HepG2 (cell line): ENCODE results near the gene DIPK1C. TPM values are rescaled to one million over a fixed set of nuclear protein-coding genes. Genes with fewer than 3 reads are reported as not detected.

Source experiments
- ADNP ChIP-seq: sonication (generic); formaldehyde crosslinking; IDR thresholded peaks from 2 replicates; pipeline ENCODE4 v1.4.0; 2020; ENCODE audit warnings: missing genetic modification reagents
- KLF6 ChIP-seq: IDR thresholded peaks from 2 replicates; pipeline ENCODE4 v1.8.0; 2016; ENCODE audit warnings: missing biosample characterization, missing genetic modification reagents
- MED13 ChIP-seq: sonication (generic); formaldehyde crosslinking; IDR thresholded peaks from 2 replicates; pipeline ENCODE4 v1.5.0; 2020; ENCODE audit warnings: missing genetic modification reagents
- MTA1 ChIP-seq: sonication (generic); formaldehyde crosslinking; IDR thresholded peaks from 2 replicates; pipeline ENCODE4 v1.4.0; 2020; ENCODE audit warnings: missing genetic modification reagents, mild to moderate bottlenecking, borderline replicate concordance
- MXD4 ChIP-seq: IDR thresholded peaks from 2 replicates; pipeline ENCODE4 v1.6.1; 2016; ENCODE audit warnings: mild to moderate bottlenecking, missing biosample characterization, missing genetic modification reagents
- NCOA2 ChIP-seq: sonication (generic); formaldehyde crosslinking; IDR thresholded peaks from 2 replicates; pipeline ENCODE4 v1.8.0; 2022; ENCODE audit warnings: inconsistent platforms
- NPAS2 ChIP-seq: sonication (generic); formaldehyde crosslinking; IDR thresholded peaks from 2 replicates; pipeline ENCODE4 v1.8.0; 2022; ENCODE audit warnings: mild to moderate bottlenecking, missing genetic modification reagents, borderline replicate concordance
- PTBP1 ChIP-seq: fragments of 200-400 bp; formaldehyde crosslinking; IDR thresholded peaks from 2 replicates; pipeline ENCODE4 v1.6.1; 2018; ENCODE audit warnings: low read length, low read depth; ENCODE audit not compliant: poor library complexity, severe bottlenecking
- RBFOX2 ChIP-seq: fragments of 200-400 bp; formaldehyde crosslinking; IDR thresholded peaks from 2 replicates; pipeline ENCODE4 v1.6.1; 2017; ENCODE audit warnings: low read depth, mild to moderate bottlenecking, low read length
- RFXAP ChIP-seq: sonication (generic); formaldehyde crosslinking; IDR thresholded peaks from 2 replicates; pipeline ENCODE4 v1.4.0; 2020; ENCODE audit warnings: missing genetic modification reagents, borderline replicate concordance
- SNAPC2 ChIP-seq: sonication (generic); formaldehyde crosslinking; IDR thresholded peaks from 2 replicates; pipeline ENCODE4 v1.8.1; 2022; ENCODE audit warnings: mild to moderate bottlenecking, missing genetic modification reagents
- SUZ12 ChIP-seq: fragments of 150-350 bp; IDR thresholded peaks from 2 replicates; pipeline ENCODE4 v1.6.1; 2014; ENCODE audit warnings: low read depth, low read length
- TRIM24 ChIP-seq: sonication (generic); formaldehyde crosslinking; IDR thresholded peaks from 2 replicates; pipeline ENCODE4 v1.8.0; 2022; ENCODE audit warnings: mild to moderate bottlenecking, missing genetic modification reagents
- YEATS2 ChIP-seq: sonication (generic); formaldehyde crosslinking; IDR thresholded peaks from 2 replicates; pipeline ENCODE4 v1.4.0; 2020; ENCODE audit warnings: missing genetic modification reagents, borderline replicate concordance
- ZFP37 ChIP-seq: sonication (generic); formaldehyde crosslinking; IDR thresholded peaks from 2 replicates; pipeline ENCODE4 v1.4.0; 2020; ENCODE audit warnings: missing genetic modification reagents, borderline replicate concordance
- ZFY ChIP-seq: sonication (generic); formaldehyde crosslinking; IDR thresholded peaks from 2 replicates; pipeline ENCODE4 v1.4.0; 2020; ENCODE audit warnings: missing genetic modification reagents
- ZNF331 ChIP-seq: sonication (generic); formaldehyde crosslinking; IDR thresholded peaks from 2 replicates; pipeline ENCODE4 v1.4.0; 2020; ENCODE audit warnings: missing genetic modification reagents
- ZNF678 ChIP-seq: sonication (generic); formaldehyde crosslinking; IDR thresholded peaks from 2 replicates; pipeline ENCODE4 v1.4.0; 2020; ENCODE audit warnings: mild to moderate bottlenecking, missing genetic modification reagents
- polyA plus RNA-seq, 8 experiments: library from polyadenylated mRNA; depleted of rRNA in 3 of 8; stranded (reverse) in 7 of 8; unstranded in 1 of 8; fragments of >200 nt; fragmentation: Illumina TruSeq in 4 of 8; extraction: Trizol in 4 of 8; gene quantifications; 2 replicates each; pipeline versions ENCODE4 v1.2.1 to v1.2.3, GENCODE V29; 2011 to 2016; ENCODE audit warnings: low read depth in 4 of 8, missing spikeins in 1 of 8, mixed read lengths in 1 of 8; ENCODE audit not compliant: insufficient read depth in 1 of 8
- total RNA-seq, 5 experiments: library from RNA; depleted of rRNA; stranded (reverse); fragments of >200 nt; fragmentation: Illumina TruSeq; extraction: Trizol; gene quantifications; 2 replicates each; pipeline ENCODE4 v1.2.3, GENCODE V29; 2016; ENCODE audit warnings: low read depth in 1 of 5
- TF ChIP-seq, protein P1 (sequence below): sonication (generic); formaldehyde crosslinking; IDR thresholded peaks from 2 replicates; pipeline ENCODE4 v1.4.0; 2020; ENCODE audit warnings: mild to moderate bottlenecking, missing genetic modification reagents
- TF ChIP-seq, protein P2 (sequence below): sonication (generic); formaldehyde crosslinking; IDR thresholded peaks from 2 replicates; pipeline ENCODE4 v1.5.1; 2020; ENCODE audit warnings: mild to moderate bottlenecking, missing genetic modification reagents

Gene DIPK1C
- total and polyA plus RNA-seq, 2 of the 13 experiments (the other 11 are each of a cell fraction or from before 2014, with no cell fraction given) = 1.8 TPM; not detected in 1

DNA sequence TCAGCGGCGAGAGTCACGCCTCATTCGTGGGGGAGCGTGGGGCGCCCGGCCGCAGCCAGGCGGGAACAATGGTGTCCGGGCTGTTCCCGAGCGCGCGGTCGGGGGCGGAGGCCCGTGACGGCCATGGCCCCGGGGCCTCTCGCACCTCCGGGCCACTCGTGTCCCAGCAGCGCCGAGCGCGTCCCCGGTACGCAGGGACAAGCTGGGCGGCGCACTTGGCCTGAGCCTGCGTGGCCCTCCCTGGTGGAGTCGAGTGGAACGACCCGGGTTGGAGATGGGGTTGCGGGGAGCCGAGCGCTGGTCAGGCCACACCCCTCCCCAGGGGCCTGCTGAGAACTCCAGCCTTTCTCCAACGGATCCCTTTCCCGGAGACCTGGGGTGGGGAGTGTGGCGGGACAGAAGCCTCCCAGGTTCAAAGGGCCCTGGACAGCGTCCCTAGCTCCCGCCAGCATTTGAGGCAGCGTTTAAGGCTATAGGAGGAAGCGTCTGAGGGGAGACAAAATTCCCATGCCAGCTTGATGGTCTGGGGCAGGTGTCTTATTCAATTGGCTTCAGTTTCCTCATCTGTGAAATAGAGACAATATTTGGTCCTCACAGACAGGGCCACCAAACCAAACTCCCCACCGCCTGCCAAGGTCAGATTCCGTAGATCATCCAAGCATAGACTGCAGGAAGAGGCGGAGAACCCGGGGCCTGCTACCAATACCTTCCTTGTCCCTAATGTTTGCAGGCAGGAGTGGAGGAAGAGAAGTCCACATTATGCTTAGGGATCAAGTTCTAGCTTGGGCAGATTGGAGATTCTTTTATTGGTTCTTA lies 39.6 kb upstream of the DIPK1C start (continued):
- TF ChIP-seq, protein P1, sequence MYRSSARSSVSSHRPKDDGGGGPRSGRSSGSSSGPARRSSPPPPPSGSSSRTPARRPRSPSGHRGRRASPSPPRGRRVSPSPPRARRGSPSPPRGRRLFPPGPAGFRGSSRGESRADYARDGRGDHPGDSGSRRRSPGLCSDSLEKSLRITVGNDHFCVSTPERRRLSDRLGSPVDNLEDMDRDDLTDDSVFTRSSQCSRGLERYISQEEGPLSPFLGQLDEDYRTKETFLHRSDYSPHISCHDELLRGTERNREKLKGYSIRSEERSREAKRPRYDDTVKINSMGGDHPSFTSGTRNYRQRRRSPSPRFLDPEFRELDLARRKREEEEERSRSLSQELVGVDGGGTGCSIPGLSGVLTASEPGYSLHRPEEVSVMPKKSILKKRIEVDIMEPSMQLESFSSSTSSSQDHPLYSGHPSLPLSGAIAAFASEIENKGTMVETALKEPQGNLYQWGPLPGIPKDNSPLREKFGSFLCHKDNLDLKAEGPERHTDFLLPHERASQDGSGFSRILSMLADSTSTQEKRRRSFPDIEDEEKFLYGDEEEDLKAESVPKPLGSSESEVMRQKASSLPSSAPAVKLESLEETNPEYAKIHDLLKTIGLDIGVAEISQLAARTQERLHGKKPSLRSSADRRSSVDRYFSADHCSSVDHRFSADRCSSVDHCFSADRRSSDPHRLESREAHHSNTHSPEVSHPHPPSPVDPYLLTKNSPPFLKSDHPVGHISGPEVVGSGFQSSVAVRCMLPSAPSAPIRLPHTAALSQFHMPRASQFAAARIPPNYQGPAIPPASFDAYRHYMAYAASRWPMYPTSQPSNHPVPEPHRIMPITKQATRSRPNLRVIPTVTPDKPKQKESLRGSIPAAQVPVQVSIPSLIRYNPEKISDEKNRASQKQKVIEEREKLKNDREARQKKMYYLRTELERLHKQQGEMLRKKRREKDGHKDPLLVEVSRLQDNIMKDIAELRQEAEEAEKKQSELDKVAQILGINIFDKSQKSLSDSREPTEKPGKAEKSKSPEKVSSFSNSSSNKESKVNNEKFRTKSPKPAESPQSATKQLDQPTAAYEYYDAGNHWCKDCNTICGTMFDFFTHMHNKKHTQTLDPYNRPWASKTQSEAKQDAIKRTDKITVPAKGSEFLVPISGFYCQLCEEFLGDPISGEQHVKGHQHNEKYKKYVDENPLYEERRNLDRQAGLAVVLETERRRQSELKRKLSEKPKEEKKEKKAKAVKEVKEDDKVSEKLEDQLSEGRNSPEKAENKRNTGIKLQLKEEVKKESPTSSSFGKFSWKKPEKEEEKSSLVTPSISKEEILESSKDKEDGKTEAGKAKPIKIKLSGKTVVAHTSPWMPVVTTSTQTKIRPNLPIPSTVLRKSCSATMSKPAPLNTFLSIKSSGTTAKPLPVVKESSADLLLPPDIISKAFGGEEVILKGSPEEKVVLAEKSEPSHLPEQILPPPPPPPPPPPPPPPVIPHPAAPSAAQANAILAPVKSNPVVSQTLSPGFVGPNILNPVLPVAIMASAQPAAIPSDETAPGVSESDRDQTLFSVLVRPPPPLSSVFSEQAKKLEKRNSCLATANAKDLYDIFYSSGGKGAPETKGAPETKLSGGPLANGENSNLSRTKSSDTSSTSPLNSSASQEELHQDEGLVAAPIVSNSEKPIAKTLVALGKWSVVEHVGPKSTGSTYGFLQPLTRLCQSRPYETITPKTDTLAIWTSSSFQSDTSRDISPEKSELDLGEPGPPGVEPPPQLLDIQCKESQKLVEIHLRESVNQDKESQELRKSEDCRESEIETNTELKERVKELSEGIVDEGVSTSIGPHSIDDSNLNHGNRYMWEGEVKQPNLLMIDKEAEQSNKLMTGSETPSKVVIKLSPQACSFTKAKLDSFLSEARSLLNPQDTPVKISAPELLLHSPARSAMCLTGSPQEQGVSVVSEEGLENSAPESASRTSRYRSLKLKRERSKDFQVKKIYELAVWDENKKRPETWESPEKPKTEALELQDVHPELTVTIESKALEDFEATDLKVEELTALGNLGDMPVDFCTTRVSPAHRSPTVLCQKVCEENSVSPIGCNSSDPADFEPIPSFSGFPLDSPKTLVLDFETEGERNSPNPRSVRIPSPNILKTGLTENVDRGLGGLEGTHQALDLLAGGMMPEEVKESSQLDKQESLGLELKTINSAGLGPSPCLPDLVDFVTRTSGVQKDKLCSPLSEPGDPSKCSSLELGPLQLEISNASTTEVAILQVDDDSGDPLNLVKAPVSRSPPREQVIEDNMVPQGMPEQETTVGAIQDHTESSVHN = no peak; the same call in 1 of the 2 replicates
- TF ChIP-seq MTA1 (CRISPR knock-in tag) (peak; percentile 60; the same call in 1 of the 2 replicates), RBFOX2 (peak; percentile 87), ZFP37 (CRISPR knock-in tag) (no peak), SUZ12 (no peak), MED13 (CRISPR knock-in tag) (no peak; the same call in 1 of the 2 replicates), MXD4 (CRISPR knock-in tag) (peak; percentile 33; the same call in 1 of the 2 replicates), ADNP (CRISPR knock-in tag) (no peak), KLF6 (CRISPR knock-in tag) (no peak), NPAS2 (CRISPR knock-in tag) (no peak), TRIM24 (CRISPR knock-in tag) (no peak), ZFY (peak; percentile 70), PTBP1 (no peak), NCOA2 (CRISPR knock-in tag) (peak; percentile 12; the same call in 1 of the 2 replicates), ZNF678 (CRISPR knock-in tag) (peak; percentile 69; the same call in 1 of the 2 replicates), RFXAP (CRISPR knock-in tag) (no peak), YEATS2 (CRISPR knock-in tag) (no peak), ZNF331 (no peak; the same call in 1 of the 2 replicates), SNAPC2 (CRISPR knock-in tag) (no peak)
- TF ChIP-seq, protein P2, sequence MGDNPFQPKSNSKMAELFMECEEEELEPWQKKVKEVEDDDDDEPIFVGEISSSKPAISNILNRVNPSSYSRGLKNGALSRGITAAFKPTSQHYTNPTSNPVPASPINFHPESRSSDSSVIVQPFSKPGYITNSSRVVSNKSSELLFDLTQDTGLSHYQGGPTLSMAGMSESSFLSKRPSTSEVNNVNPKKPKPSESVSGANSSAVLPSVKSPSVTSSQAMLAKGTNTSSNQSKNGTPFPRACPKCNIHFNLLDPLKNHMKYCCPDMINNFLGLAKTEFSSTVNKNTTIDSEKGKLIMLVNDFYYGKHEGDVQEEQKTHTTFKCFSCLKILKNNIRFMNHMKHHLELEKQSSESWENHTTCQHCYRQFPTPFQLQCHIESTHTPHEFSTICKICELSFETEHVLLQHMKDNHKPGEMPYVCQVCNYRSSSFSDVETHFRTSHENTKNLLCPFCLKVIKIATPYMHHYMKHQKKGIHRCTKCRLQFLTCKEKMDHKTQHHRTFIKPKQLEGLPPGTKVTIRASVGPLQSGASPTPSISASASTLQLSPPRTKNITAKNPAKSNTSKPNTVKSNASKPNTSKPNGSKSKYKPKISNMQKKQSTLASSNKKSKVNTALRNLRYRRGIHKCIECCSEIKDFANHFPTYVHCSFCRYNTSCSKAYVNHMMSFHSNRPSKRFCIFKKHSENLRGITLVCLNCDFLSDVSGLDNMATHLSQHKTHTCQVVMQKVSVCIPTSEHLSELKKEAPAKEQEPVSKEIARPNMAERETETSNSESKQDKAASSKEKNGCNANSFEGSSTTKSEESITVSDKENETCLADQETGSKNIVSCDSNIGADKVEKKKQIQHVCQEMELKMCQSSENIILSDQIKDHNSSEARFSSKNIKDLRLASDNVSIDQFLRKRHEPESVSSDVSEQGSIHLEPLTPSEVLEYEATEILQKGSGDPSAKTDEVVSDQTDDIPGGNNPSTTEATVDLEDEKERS = no peak
